Fibroblast of pulmonary artery (primary cell): ENCODE results near the gene KCNAB2.

Source experiments
- DNase-seq: peaks from one replicate; pipeline ENCODE4 v3.0.0-alpha.2; 2010; ENCODE audit warnings: low read depth
- H3K4me3 ChIP-seq: replicated peaks from 2 replicates; pipeline ENCODE4 v1.5.1; 2011; ENCODE audit warnings: low read depth, mild to moderate bottlenecking, control low read depth, low read length, moderate library complexity
- TF ChIP-seq, protein P1 (sequence below): IDR thresholded peaks from 2 replicates; pipeline ENCODE4 v1.5.1; 2011; ENCODE audit warnings: mild to moderate bottlenecking, control low read depth, low read length, inconsistent platforms; ENCODE audit errors: missing control alignments

KCNAB2 gene

GRCh38 chr1:6045561-6045960 lies at the start of gene KCNAB2:
Gene KCNAB2, plus strand, starts transcription at chr1:6045888. Its CDS starts 5,649 bp downstream, at chr1:6051537.
- TF ChIP-seq, protein P1, sequence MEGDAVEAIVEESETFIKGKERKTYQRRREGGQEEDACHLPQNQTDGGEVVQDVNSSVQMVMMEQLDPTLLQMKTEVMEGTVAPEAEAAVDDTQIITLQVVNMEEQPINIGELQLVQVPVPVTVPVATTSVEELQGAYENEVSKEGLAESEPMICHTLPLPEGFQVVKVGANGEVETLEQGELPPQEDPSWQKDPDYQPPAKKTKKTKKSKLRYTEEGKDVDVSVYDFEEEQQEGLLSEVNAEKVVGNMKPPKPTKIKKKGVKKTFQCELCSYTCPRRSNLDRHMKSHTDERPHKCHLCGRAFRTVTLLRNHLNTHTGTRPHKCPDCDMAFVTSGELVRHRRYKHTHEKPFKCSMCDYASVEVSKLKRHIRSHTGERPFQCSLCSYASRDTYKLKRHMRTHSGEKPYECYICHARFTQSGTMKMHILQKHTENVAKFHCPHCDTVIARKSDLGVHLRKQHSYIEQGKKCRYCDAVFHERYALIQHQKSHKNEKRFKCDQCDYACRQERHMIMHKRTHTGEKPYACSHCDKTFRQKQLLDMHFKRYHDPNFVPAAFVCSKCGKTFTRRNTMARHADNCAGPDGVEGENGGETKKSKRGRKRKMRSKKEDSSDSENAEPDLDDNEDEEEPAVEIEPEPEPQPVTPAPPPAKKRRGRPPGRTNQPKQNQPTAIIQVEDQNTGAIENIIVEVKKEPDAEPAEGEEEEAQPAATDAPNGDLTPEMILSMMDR = no peak
- DNase-seq = no peak
- no peak within 1 kb of the TSS for H3K4me3 ChIP-seq

- no peak overlapping the region for H3K4me3 ChIP-seq
- TF ChIP-seq, protein P1 = no peak
- no peak for DNase-seq
Observed at GRCh38 chr1:5996641-5997270, 48.9 kb upstream of the KCNAB2 start.

DNA sequence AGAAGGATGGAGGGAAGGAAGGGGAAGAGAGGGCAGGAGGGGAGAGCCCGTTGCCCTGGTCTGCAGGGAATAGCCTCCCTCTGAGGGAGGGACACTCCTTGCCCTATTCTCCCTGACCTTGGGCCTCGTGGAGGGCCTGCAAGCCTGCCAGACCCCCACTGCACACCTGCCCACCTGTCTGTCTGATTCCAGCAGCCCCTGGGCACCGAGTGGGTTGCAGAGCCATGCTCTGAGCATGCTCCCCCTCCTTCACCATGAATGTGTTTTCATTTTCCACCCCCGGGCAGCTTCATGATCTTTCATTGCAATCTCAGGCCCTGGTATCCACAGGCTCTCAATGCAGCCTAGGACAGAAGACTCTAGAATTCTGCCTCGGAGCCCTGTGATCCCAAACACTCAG lies 48.4 kb upstream of the KCNAB2 start:
- H3K4me3 ChIP-seq = no peak overlapping the region
- TF ChIP-seq, protein P1 = no peak
- no peak for DNase-seq

GRCh38 chr1:5998051-5998905 lies 47.4 kb upstream of the KCNAB2 start:
- no peak for DNase-seq
- no peak overlapping the region for H3K4me3 ChIP-seq
- TF ChIP-seq, protein P1 = no peak

DNA sequence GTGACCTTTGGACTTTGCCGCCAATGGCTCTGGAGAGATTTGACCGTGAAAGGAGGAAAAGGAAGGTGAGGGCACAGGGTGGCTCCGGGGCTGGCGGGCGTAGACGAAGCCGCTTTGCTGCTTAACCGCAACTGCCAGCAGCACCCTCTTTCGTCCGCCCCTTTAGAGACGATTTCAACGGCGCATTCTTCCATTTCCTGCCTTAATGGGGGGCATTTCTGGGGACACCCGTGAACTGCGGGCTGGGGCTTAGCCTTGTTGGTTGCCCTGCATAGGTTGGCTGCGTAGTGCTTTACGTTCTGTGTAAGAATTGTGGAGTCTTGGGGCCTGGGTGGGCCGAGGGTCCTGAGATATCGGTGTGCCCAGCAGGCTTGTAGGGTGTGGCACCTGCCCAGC lies 46.8 kb upstream of the KCNAB2 start:
- no peak overlapping the region for H3K4me3 ChIP-seq
- TF ChIP-seq, protein P1 = no peak
- DNase-seq = no peak

DNA sequence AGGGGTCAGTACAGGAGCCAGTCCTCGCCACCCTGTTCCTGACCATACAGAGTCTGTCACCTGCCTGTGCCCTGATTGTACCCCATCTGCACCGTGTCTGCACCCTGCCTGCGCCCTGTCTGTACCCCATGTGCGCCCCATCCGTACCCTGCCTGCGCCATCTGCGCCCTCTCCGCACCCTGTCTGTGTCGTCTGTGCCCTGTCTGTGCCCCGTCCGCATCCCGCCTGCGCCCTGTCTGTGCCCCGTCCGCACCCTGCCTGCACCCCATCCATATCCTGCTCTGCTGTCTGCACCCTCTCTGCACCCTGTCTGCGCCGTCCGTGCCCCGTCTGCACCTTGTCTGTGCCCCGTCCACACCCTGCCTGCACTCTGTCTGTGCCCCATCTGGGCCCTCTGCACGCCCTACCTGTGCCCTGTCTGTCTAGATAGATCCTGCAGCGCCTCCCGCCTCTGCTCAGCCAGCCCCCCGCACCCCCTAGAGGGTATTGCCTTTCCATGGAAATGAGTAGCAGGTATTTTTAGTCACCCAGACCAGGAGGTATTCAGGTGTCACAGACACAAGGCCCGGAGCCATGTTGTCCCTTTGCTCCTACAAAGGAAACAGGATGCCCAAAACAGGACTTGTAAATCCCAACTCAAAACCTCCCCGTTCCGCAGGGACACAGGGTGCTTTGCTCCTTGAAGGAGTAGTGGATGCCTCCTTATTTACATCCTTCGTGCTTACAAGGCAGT lies 45.8 kb upstream of the KCNAB2 start:
- DNase-seq = no peak
- TF ChIP-seq, protein P1 = no peak
- H3K4me3 ChIP-seq = no peak overlapping the region
